HG03460 (cell line): ENCODE results near the gene POLD4.
A peak's percentile ranks its signal among the peaks of the same experiment; 100 is the strongest.
"Not testable (repeated sequence)": the region's sequence is repeated elsewhere in the genome, so short reads cannot be mapped to it uniquely, and the experiment has no call there.

Experiments used
- ATAC-seq: cut with Tn5 transposase; IDR thresholded peaks from one replicate; pipeline ENCODE4 v1.9.1; 2021; ENCODE audit not compliant: unreplicated experiment

Gene POLD4

DNA sequence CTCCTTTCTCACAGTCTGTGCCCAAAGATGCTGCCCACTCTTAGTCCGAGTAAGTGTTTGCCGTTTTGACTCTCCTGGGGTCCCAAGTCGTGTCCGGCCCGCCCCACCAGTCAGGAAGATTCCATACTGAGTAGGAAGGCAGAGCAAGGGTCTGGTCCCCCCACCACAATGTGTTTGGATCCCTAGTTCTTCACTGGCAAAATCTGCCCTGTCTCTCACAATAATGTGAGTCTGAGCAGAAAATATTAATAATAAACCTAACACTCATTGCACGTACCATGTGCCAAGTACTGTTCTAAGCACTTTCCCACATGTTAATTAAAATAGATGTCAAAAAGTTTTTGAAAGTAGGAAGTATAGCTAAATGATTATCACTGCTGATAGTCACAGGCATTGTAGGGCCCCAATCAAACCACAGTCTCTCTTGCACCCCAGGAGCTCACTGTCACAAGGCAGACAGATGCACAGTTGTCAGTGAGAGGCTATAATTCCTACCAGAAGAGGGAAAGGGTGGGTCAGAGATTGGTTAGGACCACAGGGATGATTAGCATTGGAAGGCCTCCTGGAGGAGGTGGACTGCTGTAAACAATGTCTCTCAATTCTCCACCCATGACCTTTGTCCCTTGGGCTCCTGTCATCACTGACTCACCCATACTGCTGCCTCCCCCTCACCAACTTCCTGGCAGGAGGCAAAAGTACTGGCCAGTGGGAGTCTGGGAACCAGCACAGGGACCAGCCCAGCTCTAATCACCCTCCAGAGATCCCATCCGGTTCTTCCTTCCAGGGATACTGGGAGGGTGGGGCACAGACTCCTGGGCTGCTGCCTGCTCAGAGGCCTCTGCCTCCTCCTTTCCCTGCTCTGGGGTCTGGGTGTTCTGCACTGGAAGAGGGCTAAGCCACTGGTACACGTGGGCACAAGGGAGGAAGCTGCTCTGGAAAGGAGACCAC, 1.0 kb upstream of the POLD4 start:
- no peak for ATAC-seq

DNA sequence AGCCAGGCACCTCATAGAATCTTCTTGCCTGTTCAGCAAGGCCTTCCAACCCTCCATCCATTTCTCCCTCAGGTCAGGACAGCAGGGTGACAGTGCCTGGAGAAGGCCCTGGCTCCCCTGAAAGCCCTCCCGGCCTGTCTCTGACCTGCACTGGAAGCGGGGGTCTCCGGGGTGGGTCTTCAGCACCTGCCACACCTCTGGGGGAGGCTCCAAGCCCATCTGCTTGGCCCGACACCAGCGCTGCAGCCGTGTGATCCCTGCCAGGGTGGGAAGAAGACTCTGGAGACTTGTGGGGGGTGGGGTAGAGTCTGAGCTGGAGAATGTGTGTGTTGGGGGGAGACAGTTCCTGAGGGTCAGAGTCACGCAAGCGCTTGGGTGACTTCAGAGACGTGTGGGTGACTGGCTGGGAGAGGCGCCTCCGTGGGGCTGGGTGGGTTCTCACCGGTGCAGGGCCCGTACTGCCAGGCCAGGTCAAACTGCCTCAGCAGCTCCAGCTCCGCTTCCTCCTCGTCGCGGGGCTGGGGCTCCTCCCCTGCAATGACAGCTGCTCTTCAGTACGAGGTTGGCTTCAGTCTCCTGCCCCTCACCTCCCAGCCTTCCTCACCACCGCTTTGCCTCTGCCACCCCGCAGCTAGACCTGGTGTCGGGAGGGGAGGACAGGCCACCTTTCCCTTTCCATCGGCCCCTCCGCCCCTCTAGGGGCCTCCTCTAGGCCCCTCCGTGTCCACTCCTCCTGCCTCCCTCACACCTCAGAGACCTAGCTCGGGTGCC, 615 bp downstream of the POLD4 start:
- ATAC-seq = peak; percentile 5

DNA sequence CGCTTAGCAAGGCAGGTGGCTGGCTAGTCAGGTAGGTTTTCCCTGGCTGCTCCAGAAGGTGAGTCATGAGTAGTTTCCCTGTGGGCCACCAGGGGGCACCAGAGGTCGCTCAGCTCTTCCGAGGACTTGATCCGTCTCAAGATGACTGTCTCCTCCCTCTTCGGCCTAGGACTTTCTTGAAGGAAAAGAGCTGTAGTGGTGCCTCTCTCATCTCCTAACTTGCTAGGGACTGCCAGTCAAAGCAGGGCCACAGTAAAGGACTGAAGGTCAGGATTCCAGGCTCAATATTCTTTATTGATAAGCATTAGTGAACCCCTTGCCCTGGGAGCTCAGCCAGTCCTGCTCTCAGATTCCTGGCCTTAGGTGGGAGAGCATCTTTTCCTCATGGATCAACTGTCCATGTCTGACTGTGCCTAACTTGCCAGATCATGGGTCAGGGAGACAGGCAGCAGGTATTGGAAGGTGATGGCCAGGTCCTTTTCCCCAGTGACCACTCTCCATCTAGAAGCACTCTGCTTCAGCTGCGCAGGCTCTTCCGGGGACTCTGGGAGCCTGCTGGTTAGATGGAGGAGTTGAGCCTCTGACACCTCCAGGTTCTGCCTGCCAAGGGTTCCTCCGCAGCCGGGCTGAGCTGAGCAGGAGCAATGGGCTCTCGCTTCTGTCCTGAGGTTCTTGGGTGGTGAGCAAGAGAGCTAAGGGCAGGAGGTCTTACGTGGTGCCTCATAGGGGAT, 1.9 kb downstream of the POLD4 start:
- no peak for ATAC-seq

DNA sequence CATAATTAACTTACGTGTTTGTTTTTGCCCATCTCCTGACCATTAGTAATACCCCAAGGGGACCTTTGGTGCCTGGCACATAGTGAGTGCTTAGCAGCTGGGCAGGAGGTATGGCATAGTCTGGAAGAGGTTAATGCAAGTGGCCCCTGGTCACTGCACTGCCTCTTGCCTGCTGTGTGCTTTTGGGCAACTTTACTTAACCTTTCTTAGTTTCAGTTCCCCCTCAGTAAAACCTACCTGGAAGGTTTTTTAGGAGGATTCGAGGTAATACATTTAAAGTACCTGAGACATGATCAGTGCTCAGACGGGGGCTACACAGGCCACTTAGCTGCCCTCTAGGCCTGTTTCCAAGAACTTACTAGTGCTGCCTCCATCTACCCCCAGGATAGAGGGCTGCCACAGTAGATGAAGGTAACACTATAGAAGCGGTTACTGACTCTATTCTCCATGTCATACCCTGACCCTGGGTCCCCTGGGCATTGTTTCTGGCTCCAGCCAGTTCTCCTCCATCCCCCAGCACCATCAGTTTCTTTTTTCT, 3.3 kb downstream of the POLD4 start:
- no peak for ATAC-seq

DNA sequence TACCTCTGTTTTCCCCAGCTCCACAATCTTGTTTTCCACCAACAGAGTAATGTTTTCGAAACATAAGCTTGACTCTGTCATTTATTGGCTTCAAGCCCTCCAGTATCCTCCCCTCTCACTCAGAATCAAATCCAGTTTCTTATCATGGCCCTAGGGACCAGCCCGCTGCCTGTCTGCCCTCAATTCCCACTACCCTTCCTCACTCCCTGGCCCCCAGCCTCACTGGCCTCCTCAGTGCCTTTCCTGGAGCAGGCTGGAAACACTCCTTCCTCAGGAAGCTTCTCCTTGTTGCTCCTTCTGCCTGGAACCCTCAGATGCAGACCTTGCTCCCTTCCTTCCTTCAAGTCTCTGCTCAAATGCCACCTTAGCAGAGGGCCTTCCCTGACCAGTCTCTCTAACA, 3.9 kb downstream of the POLD4 start:
- ATAC-seq = no peak

DNA sequence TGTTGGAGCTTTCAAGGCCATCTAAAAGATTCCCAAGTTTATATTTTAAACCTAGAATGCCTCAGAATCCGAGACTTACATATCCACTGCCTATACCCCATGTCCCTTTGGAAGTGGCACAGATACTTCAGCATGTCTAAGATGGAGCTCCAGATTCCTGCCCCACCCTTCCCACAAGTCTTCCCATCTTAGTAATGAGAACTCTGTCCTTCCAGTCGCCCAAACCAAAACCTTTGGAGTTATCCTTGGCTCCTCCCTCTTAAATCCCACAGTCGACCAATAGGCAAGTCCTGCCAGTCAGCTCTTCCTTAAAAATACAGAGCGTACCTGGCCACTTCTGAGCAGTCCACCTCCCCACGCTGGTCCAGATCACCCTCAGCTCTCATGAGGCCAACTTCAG, 4.3 kb downstream of the POLD4 start:
- ATAC-seq = no peak

DNA sequence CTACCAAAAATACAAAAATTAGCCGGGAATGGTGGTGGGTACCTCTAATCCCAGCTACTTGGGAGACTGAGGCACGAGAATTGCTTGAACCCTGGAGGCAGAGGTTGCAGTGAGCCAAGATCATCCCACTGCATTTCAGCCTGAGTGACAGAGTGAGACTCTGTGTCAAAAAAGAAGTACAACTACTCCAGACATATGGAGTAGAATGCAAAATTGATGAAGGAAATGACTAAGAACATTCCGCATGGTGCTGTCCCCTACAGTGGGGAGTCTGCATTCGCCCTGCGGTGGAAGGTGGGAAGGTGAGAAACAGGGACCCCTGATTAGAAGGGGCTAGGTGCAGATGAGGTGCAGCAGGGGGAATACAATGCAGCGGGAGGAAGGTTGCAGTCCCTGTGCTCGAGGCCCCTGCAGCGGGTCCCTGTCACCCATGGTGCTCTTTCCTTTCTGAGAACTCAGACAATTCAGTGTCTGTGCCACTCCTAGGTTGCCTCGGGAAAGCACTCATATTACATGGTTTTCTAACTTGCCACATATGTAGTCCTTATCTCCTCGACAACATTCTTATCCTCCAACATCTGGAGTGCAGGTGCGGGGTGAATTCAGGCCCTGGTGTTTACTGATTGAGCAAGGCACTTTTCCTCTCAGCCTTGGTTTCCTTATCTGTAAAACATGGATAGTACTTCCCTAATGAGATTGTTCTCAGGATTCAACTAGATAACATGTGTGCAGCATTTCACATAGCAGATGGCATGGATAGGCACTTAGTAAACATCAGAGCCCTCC, 5.2 kb downstream of the POLD4 start:
- ATAC-seq = no peak

DNA sequence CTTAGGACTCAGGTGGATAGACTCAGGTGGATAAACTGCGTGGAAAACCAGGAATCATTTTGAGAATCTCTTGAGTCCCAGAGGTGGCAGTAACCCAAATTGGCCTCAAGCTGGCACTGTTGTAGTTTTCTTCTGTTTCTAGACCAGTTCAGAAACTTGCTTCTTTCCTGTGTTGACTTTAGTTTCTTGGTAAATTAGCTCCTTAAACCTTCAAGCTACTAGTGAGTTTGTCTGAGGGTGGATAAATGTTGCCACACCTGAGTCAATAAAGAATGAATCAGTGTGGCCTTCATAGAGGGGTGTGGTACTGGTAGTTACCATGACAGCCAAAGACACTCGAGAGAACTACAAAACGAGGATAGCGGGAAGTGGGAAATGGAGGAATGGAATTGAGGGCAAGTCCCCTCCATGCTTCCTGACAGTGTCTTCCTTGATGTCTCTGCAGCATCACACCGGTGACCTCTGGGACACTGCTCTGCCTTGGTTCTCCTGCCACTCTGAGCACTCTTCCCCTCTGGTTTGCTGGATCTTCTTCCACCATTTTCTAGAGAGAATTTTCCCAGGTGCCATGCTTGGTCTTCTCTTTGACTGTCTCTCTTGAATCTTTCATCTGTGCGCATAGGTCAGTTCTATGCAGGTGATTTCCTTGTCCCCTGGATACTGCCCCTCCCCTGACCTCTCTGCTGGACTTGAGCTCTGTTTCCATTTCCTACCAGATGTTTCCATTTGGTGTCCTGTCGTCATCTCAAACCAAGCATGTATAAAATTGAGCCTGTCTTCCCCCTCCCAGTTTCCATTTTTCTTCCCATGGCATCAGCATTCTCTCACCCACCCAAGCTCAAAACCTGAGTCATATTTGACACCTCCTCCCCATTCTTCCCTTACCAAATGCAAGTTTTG, 7.2 kb downstream of the POLD4 start:
- no peak for ATAC-seq

DNA sequence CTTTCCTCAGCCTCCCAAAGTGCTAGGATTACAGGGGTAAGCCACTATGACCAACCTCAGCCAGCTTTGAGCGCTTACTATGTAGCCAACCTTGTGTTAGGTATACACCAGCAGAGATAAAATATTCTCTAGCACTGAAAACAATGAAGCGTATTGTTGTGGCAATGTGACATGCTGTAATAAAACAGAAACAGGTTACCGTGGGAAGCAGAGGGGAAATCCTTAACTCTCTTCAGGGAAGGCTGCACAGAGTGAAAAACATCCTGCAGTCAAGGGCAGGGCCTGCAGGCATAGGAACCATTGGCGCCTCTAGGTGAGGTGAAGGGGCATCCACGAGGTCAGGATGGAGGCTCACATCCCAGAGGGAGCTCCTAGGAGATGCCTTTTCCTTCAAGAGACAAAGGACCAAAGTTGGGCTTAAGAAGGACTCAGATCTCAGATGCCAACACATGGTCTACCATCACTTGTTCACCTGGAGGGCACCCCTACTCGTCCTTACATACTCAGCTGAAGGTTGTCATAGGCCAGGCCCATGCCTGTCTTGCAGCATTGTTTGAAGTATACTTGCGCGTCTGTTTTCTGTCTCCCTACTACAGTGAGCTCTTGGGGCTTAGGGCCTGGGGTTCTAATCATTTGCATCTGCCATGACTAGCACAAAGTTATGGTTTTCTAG, 8.0 kb downstream of the POLD4 start:
- ATAC-seq = no peak

DNA sequence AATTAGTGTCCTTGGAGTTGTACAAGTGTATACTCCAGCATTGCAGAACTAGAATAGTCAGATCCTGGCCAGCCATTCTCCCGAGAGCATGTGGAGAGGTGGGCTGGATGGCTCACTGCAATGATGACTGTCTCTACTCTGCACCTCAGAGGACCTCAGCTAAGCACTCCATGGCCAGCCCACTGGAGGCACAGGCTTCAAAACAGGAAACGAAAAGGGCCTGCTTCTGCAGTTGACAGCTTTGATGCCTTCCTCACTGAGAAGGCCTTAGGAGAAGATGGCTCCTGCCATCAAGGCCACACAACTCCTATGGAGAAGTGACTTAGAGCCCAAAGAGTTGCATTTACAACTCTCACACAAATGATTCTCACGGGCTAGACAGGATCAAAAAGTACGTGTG, 9.1 kb downstream of the POLD4 start:
- ATAC-seq = no peak

DNA sequence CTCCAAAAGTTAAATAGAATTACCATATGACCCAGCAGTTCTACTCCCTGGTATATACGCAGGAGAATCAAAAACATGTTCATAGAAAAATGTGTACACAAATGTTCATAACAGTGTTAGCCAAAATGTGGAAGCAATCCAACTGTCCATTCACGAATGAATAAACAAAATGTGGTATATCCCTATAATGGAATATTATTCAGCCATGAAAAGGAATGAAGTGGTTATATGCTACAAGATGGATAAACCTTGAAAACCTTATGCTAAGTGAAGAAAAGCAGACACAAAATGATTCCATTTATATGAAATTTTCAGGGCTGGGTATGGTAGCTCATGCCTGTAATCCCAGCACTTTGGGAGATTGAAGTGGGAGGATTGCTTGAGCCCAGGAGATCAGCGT, 16.1 kb downstream of the POLD4 start:
- ATAC-seq = no peak

DNA sequence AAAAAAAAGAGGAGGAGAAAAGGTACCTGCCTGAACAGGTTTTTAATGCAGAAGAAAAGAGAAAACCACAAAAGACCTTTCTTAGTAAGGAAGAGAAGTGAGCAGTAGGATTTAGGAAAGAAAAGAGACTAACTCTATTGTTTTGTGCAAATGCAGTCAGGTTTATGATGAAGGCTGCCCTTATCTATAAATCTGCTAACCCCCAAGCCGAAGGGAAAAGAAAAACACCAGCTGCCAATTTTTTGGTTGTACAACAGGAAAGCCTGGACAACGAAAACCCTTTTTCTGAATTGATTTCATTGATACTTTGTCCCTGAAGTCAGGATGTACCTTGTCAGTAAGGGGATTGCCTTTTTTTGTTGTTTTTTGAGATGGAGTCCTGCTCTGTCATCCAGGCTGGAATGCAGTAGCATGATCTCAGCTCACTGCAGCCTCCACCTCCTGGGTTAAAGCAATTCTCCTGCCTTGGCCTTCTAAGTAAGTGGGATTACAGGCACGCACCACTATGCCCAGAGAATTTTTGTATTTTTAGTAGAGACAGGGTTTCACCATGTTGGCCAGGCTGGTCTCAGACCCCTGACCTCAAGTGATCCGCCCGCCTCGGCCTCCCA, 21.2 kb downstream of the POLD4 start:
- ATAC-seq = no peak

DNA sequence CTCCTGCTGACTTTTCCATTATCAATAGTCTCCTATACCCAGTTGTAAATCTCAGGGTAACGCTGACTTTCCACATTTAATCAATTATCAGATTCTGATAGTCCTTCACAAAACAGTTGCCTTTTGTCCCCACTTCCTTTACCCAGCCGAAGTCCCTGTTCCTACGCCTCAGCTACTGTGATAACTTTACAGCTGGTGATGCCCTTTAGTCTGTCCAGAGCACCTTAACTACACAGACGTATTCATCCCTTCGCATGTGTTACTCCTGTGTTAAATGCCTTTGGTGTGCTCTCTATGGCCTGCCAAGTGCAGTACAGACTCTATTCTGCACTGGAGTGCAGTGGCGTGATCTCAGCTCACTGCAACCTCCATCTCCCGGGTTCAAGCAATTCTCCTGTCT, 29.8 kb downstream of the POLD4 start:
- ATAC-seq = no peak

DNA sequence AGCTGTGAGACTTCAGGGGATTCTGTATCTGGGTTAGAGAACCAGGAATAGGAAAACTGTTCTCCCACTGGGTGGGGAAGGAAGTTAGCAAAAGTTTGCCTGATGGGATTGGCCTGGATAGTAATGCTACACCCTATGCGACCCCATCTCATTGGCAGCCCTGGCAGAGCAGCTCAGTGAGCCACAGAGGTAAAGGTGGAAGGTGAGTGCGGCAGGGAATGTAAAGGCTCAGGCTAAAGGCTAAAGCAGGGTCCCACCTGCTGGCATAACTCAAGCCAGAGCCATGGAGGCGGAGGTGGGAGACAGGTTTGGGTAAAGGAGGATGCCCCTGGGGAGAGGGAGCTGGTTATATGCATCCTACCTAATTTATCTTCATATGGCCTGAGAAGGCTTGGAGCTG, 31.3 kb downstream of the POLD4 start:
- no peak for ATAC-seq

DNA sequence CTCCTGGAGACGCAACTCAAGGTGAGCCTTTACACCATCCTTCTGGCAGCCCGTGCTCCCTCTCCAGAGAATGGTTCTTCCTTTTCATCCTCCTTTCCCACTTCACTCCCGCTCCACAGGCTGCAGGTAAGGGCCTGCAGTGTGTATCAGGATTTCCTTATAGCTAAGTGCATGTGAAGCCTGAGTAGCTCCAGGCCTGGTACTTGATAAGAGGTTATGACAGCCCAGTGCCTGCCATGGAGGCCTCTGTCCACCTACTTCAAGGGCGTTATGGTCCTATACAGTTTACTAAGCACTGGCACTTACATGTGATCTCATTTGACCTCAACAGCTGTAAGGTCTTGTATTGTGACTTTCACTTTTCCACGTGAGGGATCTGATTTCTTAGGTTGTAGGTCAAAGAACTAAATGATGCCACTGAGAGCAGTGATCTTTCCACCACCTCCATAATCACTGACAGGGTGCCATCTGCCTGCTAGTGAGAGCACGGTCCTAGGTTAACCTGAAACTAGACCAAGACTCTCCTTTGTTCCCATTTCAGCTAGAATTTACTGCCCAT, 32.0 kb downstream of the POLD4 start:
- ATAC-seq = no peak

DNA sequence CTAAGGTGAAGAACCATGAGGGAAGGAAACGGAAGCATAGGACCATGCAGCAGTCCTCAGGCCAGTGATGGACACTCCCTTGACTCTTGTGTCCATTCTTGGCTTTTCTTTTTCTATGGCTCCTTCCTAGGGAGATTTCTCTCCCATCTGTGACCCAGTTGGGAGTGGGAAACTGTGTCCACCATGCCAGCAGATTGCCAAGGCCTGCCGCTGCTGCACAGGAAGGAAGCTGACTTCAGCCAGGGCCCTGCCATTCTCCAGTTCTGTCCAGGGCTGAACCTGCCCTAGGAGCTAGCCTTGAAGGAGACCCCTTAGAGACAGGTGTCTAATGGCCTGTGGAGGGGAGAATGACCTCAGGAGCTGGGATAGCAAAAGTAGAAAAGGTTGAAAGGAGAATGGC, 32.7 kb downstream of the POLD4 start:
- no peak for ATAC-seq

DNA sequence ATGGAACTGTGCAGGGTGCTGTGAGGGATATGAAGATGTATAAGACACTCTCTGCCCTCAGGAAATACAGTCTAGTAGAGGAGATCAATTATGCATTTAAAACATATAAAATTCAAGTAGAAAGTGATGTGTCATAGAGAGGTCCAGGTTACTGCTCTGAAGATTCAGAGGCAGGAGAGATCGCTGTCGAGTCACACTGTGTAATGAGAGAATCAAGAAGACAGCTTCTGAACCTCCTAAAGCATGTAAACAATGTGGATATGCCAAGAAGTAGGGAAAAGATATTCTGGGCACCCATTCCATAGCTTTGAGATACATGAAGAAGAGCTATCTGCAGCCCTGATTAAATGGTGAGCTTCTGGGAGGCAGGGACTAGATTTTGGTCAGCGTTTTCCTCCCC, 33.3 kb downstream of the POLD4 start:
- ATAC-seq = no peak

DNA sequence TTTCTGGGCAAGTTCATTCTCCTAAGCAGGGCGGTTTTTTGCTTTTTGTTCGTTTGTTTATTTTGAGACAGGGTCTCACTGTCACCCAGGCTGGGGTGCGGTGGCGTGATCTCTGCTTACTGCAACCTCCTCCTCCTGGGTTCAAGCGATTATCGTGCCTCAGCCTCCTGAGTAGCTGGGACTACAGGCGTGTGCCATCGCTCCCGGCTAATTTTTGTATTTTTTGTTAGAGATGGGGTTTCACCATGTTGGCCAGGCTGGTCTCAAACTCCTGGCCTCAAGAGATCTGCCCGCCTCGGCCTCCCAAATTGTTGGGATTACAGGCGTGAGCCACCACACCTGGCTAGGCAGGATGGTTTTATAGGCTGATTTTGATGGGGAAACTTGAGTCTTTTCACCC, 34.5 kb downstream of the POLD4 start:
- ATAC-seq = not testable (repeated sequence)
